ENCODE measurements around the gene KDM2A.
"Not testable (repeated sequence)": the region's sequence is repeated elsewhere in the genome, so short reads cannot be mapped to it uniquely, and the experiment has no call there.

The KDM2A gene

GRCh38 chr11:67117176-67117575, 1.9 kb upstream of the KDM2A start:
- H3K4me3 ChIP-seq (ENCODE audit: low read depth, low read length), result no peak overlapping the region
- peak; percentile 22 for DNase-seq (ENCODE audit: low read depth)
- TF ChIP-seq, protein P1, sequence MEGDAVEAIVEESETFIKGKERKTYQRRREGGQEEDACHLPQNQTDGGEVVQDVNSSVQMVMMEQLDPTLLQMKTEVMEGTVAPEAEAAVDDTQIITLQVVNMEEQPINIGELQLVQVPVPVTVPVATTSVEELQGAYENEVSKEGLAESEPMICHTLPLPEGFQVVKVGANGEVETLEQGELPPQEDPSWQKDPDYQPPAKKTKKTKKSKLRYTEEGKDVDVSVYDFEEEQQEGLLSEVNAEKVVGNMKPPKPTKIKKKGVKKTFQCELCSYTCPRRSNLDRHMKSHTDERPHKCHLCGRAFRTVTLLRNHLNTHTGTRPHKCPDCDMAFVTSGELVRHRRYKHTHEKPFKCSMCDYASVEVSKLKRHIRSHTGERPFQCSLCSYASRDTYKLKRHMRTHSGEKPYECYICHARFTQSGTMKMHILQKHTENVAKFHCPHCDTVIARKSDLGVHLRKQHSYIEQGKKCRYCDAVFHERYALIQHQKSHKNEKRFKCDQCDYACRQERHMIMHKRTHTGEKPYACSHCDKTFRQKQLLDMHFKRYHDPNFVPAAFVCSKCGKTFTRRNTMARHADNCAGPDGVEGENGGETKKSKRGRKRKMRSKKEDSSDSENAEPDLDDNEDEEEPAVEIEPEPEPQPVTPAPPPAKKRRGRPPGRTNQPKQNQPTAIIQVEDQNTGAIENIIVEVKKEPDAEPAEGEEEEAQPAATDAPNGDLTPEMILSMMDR (conservative IDR thresholded peaks at IDR 0.05; ENCODE audit: low read depth, low read length), result no peak

- TF ChIP-seq, protein P1 (conservative IDR thresholded peaks at IDR 0.05; ENCODE audit: low read depth, low read length), result no peak
- peak; percentile 41 for DNase-seq (ENCODE audit: low read depth)
- H3K4me3 ChIP-seq (ENCODE audit: low read depth, low read length), result peak overlapping the region; percentile 56
Measured at GRCh38 chr11:67117672-67118180, 1.3 kb upstream of the KDM2A start.

- TF ChIP-seq, protein P1 (conservative IDR thresholded peaks at IDR 0.05; ENCODE audit: low read depth, low read length), result no peak
- peak overlapping the region; percentile 56 for H3K4me3 ChIP-seq (ENCODE audit: low read depth, low read length)
- DNase-seq (ENCODE audit: low read depth), result peak; percentile 35
Measured at GRCh38 chr11:67118181-67118766, 789 bp upstream of the KDM2A start.

GRCh38 chr11:67119585-67120391, 725 bp downstream of the KDM2A start:
- TF ChIP-seq, protein P1 (conservative IDR thresholded peaks at IDR 0.05; ENCODE audit: low read depth, low read length), result no peak
- DNase-seq (ENCODE audit: low read depth), result no peak

GRCh38 chr11:67120456-67120855, 1.4 kb downstream of the KDM2A start:
- no peak for DNase-seq (ENCODE audit: low read depth)
- TF ChIP-seq, protein P1 (conservative IDR thresholded peaks at IDR 0.05; ENCODE audit: low read depth, low read length), result no peak
- peak overlapping the region; percentile 93 for H3K4me3 ChIP-seq (ENCODE audit: low read depth, low read length)

More at GRCh38 chr11:67119585-67120391, 725 bp downstream of the KDM2A start:
- H3K4me3 ChIP-seq (ENCODE audit: low read depth, low read length), result peak overlapping the region; percentile 93

GRCh38 chr11:67120881-67121710, 2.0 kb downstream of the KDM2A start:
- peak overlapping the region; percentile 93 for H3K4me3 ChIP-seq (ENCODE audit: low read depth, low read length)
- DNase-seq (ENCODE audit: low read depth), result peak; percentile 47
- TF ChIP-seq, protein P1 (conservative IDR thresholded peaks at IDR 0.05; ENCODE audit: low read depth, low read length), result no peak

DNA sequence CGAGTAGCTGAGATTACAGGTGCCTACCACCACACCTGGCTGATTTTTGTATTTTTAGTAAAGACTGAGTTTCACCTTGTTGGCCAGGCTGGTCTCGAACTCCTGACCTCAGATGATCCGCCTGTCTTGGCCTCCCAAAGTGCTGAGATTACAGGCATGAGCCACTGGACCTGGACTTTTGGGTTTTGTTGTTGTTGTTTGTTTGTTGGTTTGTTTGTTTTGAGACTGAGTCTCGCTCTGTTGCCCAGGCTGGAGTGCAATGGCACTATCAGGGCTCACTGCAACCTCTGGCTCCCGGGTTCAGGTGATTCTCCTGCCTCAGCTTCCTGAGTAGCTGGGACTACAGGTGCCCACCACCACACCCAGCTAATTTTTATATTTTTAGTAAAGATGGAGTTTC, 4.7 kb downstream of the KDM2A start:
- H3K4me3 ChIP-seq (ENCODE audit: low read depth, low read length); DNase-seq (ENCODE audit: low read depth): not testable (repeated sequence)

DNA sequence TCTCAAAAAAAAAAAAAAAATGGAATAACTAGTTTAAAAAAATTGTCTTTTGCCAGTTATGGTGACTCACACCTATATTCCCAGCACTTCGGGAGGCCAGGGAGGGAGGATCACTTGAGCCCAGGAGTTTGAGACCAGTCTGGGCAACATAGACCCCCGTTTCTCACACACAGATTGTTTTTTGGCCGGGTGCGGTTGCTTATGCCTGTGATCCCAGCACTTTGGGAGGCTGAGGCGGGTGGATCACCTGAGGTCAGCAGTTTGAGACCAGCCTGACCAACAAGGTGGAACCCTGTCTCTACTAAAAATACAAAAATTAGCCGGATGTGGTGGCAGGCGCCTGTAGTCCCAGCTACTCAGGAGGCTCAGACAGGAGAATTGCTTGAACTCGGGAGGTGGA, 7.2 kb downstream of the KDM2A start:
- DNase-seq (ENCODE audit: low read depth); H3K4me3 ChIP-seq (ENCODE audit: low read depth, low read length): not testable (repeated sequence)

Measured in choroid plexus epithelial cell (primary cell).